Breast epithelium (tissue), 3 donors: ENCODE results near the gene NTNG1.

Experiments used
- CTCF ChIP-seq, 3 donors: fragments of 450-650 bp; IDR thresholded peaks; one replicate each; pipeline ENCODE4 v1.5.1; 2016 to 2017; ENCODE audit warnings: antibody characterized with exemption in 3 of 3, mild to moderate bottlenecking in 3 of 3, moderate library complexity in 3 of 3
- POLR2A ChIP-seq: fragments of 450-650 bp; IDR thresholded peaks from one replicate; pipeline ENCODE4 v1.6.1; 2016; ENCODE audit warnings: antibody characterized with exemption, mild to moderate bottlenecking, moderate library complexity

GRCh38 chr1:107481756-107482384 is 341.0 kb downstream of the NTNG1 start:
- no peak for TF ChIP-seq CTCF (IDR thresholded peaks at IDR 0.05)
- TF ChIP-seq POLR2A = no peak
